ENCODE data around the gene IL17RC. TPM values are rescaled to one million over a fixed set of nuclear protein-coding genes. Genes with fewer than 3 reads are reported as not detected.
"Not testable (repeated sequence)": the region's sequence is repeated elsewhere in the genome, so short reads cannot be mapped to it uniquely, and the experiment has no call there.

The IL17RC gene
- total RNA-seq, 1 donor from 2014 or later: 82.5 TPM

GRCh38 chr3:9889405-9889804 is 27.5 kb upstream of the IL17RC start:
- TF ChIP-seq CTCF (IDR thresholded peaks at IDR 0.05): no peak
- peaks cover 0 to 12% of the 10 kb centered on the region in 2 donors for H3K36me3 ChIP-seq

GRCh38 chr3:9890249-9891071 is 26.4 kb upstream of the IL17RC start, which contains the start of gene JAGN1:
Gene JAGN1, plus strand, starts transcription at chr3:9890610. Its CDS starts 113 bp downstream, at chr3:9890723.
- intact Hi-C loops (cut with DNase I): loop anchor here (1.0 to 2.0 kb wide), 6 partner anchors 24 to 159 kb away; partner anchors contain the start of genes BRPF1, CRELD1 and IL17RC
- peak; percentile 46 to 93 for DNase-seq (ENCODE audit: low spot score in 2 of 2)
- no peak for TF ChIP-seq CTCF (IDR thresholded peaks at IDR 0.05)
- H3K4me3 ChIP-seq: peak within 1 kb of the TSS; percentile 90 to 98
- H3K9me3 ChIP-seq: no peaks in the 10 kb centered on the region
- peak within 1 kb of the TSS; percentile 93 to 98 for H3K27ac ChIP-seq
- H3K36me3 ChIP-seq: peaks cover 0 to 12% of the 10 kb centered on the region in 2 donors
- peaks cover 0 to 7% of the 10 kb centered on the region in 2 donors for H3K4me1 ChIP-seq
- no peaks in the 10 kb centered on the region for H3K27me3 ChIP-seq

More at GRCh38 chr3:9889405-9889804, 27.5 kb upstream of the IL17RC start:
- Histone ChIP-seq H3K4me1 (peaks cover 0 to 7% of the 10 kb centered on the region in 2 donors), H3K27ac (peak overlapping the region in 1 of 2 donors; percentile 98), H3K4me3 (no peak overlapping the region), H3K27me3 (no peaks in the 10 kb centered on the region), H3K9me3 (no peaks in the 10 kb centered on the region)
- intact Hi-C loops (cut with DNase I): no loop called here
- no peak for DNase-seq (ENCODE audit: low spot score in 2 of 2)

GRCh38 chr3:9891072-9891622 is 25.8 kb upstream of the IL17RC start:
- intact Hi-C loops (cut with DNase I): loop anchor here (2.0 kb wide), 3 partner anchors 24 to 42 kb away; partner anchors contain the start of genes CRELD1 and IL17RC

GRCh38 chr3:9893739-9894138 is 23.2 kb upstream of the IL17RC start:
- H3K27me3 ChIP-seq: no peaks in the 10 kb centered on the region
- no peak for TF ChIP-seq CTCF (IDR thresholded peaks at IDR 0.05)
- H3K36me3 ChIP-seq: peaks cover 0 to 12% of the 10 kb centered on the region in 2 donors
- no peak overlapping the region for H3K4me3 ChIP-seq
- H3K27ac ChIP-seq: peak overlapping the region; percentile 19 to 36
- H3K4me1 ChIP-seq: peaks cover 0 to 13% of the 10 kb centered on the region in 2 donors
- no peak for DNase-seq (ENCODE audit: low spot score in 2 of 2)
- intact Hi-C loops (cut with DNase I): no loop called here
- no peaks in the 10 kb centered on the region for H3K9me3 ChIP-seq

More at GRCh38 chr3:9891072-9891622, 25.8 kb upstream of the IL17RC start:
- Histone ChIP-seq H3K27ac (peak overlapping the region; percentile 93 to 98), H3K4me3 (peak overlapping the region; percentile 90 to 98), H3K9me3 (no peaks in the 10 kb centered on the region), H3K27me3 (no peaks in the 10 kb centered on the region), H3K4me1 (peaks cover 0 to 7% of the 10 kb centered on the region in 2 donors), H3K36me3 (peaks cover 0 to 12% of the 10 kb centered on the region in 2 donors)
- DNase-seq (ENCODE audit: low spot score in 2 of 2): no peak
- TF ChIP-seq CTCF (IDR thresholded peaks at IDR 0.05): no peak

GRCh38 chr3:9895715-9896114 is 21.2 kb upstream of the IL17RC start:
- H3K4me1 ChIP-seq; H3K27me3 ChIP-seq; intact Hi-C loops (cut with DNase I); H3K27ac ChIP-seq; H3K9me3 ChIP-seq; H3K4me3 ChIP-seq; DNase-seq (ENCODE audit: low spot score in 2 of 2): not testable (repeated sequence)
- peaks cover 0 to 12% of the 10 kb centered on the region in 2 donors for H3K36me3 ChIP-seq

- H3K4me3 ChIP-seq; H3K27ac ChIP-seq; intact Hi-C loops (cut with DNase I); H3K27me3 ChIP-seq; H3K4me1 ChIP-seq; H3K9me3 ChIP-seq; DNase-seq (ENCODE audit: low spot score in 2 of 2): not testable (repeated sequence)
- peaks cover 0 to 12% of the 10 kb centered on the region in 2 donors for H3K36me3 ChIP-seq
These were observed 20.0 kb upstream of the IL17RC start for GRCh38 chr3:9896755-9897407.
